CD14-positive monocyte (primary cell): ENCODE measurements around the gene THSD7A. TPM values are rescaled to one million over a fixed set of nuclear protein-coding genes. Genes with fewer than 3 reads are reported as not detected.

Source experiments
- DNase-seq, 3 donors: peaks; one replicate each; pipeline ENCODE4 v3.0.0-alpha.2; 2011 to 2022
- H2AFZ ChIP-seq: 2 replicates; pipeline ENCODE4 v1.6.0; 2012; ENCODE audit warnings: mild to moderate bottlenecking, low read depth, low read length, inconsistent platforms; ENCODE audit not compliant: insufficient read depth, poor library complexity, severe bottlenecking
- H3K27ac ChIP-seq, 2 donors: 1 replicate in 1 of 2; 2 replicates in 1 of 2; pipeline ENCODE4 v1.5.1; 2012 to 2013; ENCODE audit warnings: low read length in 2 of 2, control low read depth in 1 of 2, inconsistent platforms in 1 of 2, low read depth in 1 of 2, mild to moderate bottlenecking in 1 of 2
- H3K27me3 ChIP-seq, 2 donors: one replicate each; pipeline versions ENCODE4 v1.6.0 to v1.6.1; 2011 to 2013; ENCODE audit warnings: low read length in 2 of 2; ENCODE audit not compliant: control insufficient read depth in 2 of 2, insufficient read depth in 2 of 2
- H3K36me3 ChIP-seq, 2 donors: replicated peaks in 1 of 2; 1 replicate in 1 of 2; 2 replicates in 1 of 2; pipeline versions ENCODE4 v1.5.1 to v1.6.1; 2012 to 2013; ENCODE audit warnings: low read length in 2 of 2, control low read depth in 1 of 2, inconsistent platforms in 1 of 2, mild to moderate bottlenecking in 1 of 2; ENCODE audit not compliant: insufficient read depth in 2 of 2, control insufficient read depth in 1 of 2
- H3K4me1 ChIP-seq, 2 donors: 1 replicate in 1 of 2; 2 replicates in 1 of 2; pipeline versions ENCODE4 v1.5.1 to v1.6.1; 2012 to 2013; ENCODE audit warnings: low read length in 2 of 2, control low read depth in 1 of 2, inconsistent platforms in 1 of 2, mild to moderate bottlenecking in 1 of 2, moderate library complexity in 1 of 2; ENCODE audit not compliant: insufficient read depth in 2 of 2, control insufficient read depth in 1 of 2
- H3K4me2 ChIP-seq: replicated peaks from 2 replicates; pipeline ENCODE3; 2012; ENCODE audit warnings: low read length, moderate library complexity, mild to moderate bottlenecking; ENCODE audit not compliant: poor library complexity, severe bottlenecking; ENCODE audit errors: extremely low read depth
- H3K4me3 ChIP-seq, 3 experiments: fragments of 200-600 bp in 1 of 3; sonication (generic) in 1 of 3; replicated peaks in 1 of 3; 1 replicate in 2 of 3; 2 replicates in 1 of 3; pipeline ENCODE4 v1.5.1; 2011 to 2013; ENCODE audit warnings: low read length in 3 of 3, mild to moderate bottlenecking in 3 of 3, control low read depth in 2 of 3, low read depth in 2 of 3, inconsistent platforms in 1 of 3, moderate library complexity in 1 of 3
- H3K79me2 ChIP-seq: 2 replicates; pipeline ENCODE4 v1.6.0; 2012; ENCODE audit warnings: mild to moderate bottlenecking, control low read depth, inconsistent platforms, low read length, moderate library complexity; ENCODE audit not compliant: insufficient read depth
- H3K9ac ChIP-seq: 2 replicates; pipeline ENCODE4 v1.6.0; 2017; ENCODE audit warnings: low read length, mild to moderate bottlenecking; ENCODE audit not compliant: insufficient read depth, poor library complexity, severe bottlenecking
- H3K9me3 ChIP-seq, 2 donors: replicated peaks in 1 of 2; 1 replicate in 1 of 2; 2 replicates in 1 of 2; pipeline versions ENCODE4 v1.5.1 to v1.6.1; 2012 to 2013; ENCODE audit warnings: low read length in 2 of 2, control low read depth in 1 of 2; ENCODE audit not compliant: control insufficient read depth in 1 of 2, insufficient read depth in 1 of 2
- H4K20me1 ChIP-seq: 2 replicates; pipeline ENCODE4 v1.6.0; 2012; ENCODE audit warnings: mild to moderate bottlenecking, low read length, control low read depth, moderate library complexity; ENCODE audit not compliant: insufficient read depth
- H3K27ac Mint-ChIP-seq, 7 donors: one replicate each; pipeline ENCODE4 v1.8.0; 2020; ENCODE audit warnings: mild to moderate bottlenecking in 7 of 7, mixed read lengths in 7 of 7, moderate library complexity in 6 of 7, inconsistent platforms in 2 of 7
- H3K27me3 Mint-ChIP-seq, 3 donors: one replicate each; pipeline ENCODE4 v1.8.0; 2021 to 2022; ENCODE audit warnings: low read depth in 3 of 3, mild to moderate bottlenecking in 3 of 3, mixed read lengths in 3 of 3, moderate library complexity in 3 of 3, inconsistent platforms in 1 of 3
- H3K36me3 Mint-ChIP-seq, 2 donors: one replicate each; pipeline ENCODE4 v1.8.0; 2020; ENCODE audit warnings: mixed read lengths in 2 of 2, inconsistent platforms in 1 of 2, mild to moderate bottlenecking in 1 of 2
- H3K4me1 Mint-ChIP-seq: one replicate; pipeline ENCODE4 v1.8.0; 2020; ENCODE audit warnings: mild to moderate bottlenecking, mixed read lengths
- H3K4me3 Mint-ChIP-seq, 2 donors: one replicate each; pipeline ENCODE4 v1.8.0; 2020; ENCODE audit warnings: mild to moderate bottlenecking in 2 of 2, mixed read lengths in 2 of 2, moderate library complexity in 1 of 2
- H3K9me3 Mint-ChIP-seq, 7 donors: one replicate each; pipeline ENCODE4 v1.8.0; 2020 to 2022; ENCODE audit warnings: mixed read lengths in 7 of 7, mild to moderate bottlenecking in 6 of 7, moderate library complexity in 6 of 7, inconsistent platforms in 2 of 7
- WGBS: methylation state at CpG from one replicate; pipeline ENCODE4 v1.1.5; 2013; ENCODE audit warnings: missing lambda C conversion rate; ENCODE audit not compliant: insufficient coverage; 5-methylcytosine and 5-hydroxymethylcytosine counted together
- intact Hi-C, 2 donors: fragments of 100-400 bp; cut with micrococcal nuclease; formaldehyde crosslinking; loops; one replicate each; pipeline versions ENCODE4 v1.15.0 to v1.15.1; 2023
- polyA plus RNA-seq, 3 donors: library from polyadenylated mRNA; depleted of rRNA in 1 of 3; unstranded in 2 of 3; stranded (reverse) in 1 of 3; fragments of 300-500 nt in 2 of 3; fragments of >200 nt in 1 of 3; fragmentation: Illumina TruSeq in 2 of 3; gene quantifications; 1 replicate in 2 of 3; 2 replicates in 1 of 3; pipeline ENCODE4 v1.2.3, GENCODE V29; 2012 to 2021
- TF ChIP-seq, protein P1 (sequence below): fragments of 200-600 bp; IDR thresholded peaks from one replicate; pipeline ENCODE4 v1.8.0; 2022; ENCODE audit warnings: antibody characterized with exemption, mild to moderate bottlenecking

The THSD7A gene
- polyA plus RNA-seq, 3 donors: under 0.01 TPM; not detected in 2

DNA sequence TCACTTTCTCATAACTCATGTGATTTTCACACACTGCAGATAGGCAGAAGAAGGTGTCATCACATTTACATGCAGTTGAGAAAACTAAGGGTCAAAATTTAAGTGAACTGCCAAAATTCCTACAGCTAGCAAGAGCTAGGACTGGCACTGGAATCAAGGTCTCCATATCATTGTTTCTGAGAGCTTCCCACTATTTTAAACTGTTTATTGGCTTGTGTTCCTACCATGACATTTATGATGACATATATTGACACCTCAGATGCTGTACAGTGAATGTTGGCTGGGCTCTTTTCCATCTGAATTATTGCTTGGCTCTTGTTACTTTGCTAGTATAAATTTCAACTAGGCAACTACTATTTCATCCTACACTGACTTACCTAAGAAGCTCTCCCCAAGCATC is 2.0 kb downstream of the THSD7A start:
- Histone ChIP-seq H3K9me3 (no peaks in the 10 kb centered on the region), H3K27ac (no peak overlapping the region), H3K79me2 (no peaks in the 10 kb centered on the region), H3K4me2 (no peak overlapping the region), H3K36me3 (no peaks in the 10 kb centered on the region), H2AFZ (no peak overlapping the region), H3K9ac (no peak overlapping the region), H3K4me1 (peaks cover 6% of the 10 kb centered on the region in 2 donors), H3K4me3 (no peak overlapping the region), H3K27me3 (peaks cover 27 to 30% of the 10 kb centered on the region in 2 donors), H4K20me1 (no peaks in the 10 kb centered on the region)
- Mint-ChIP-seq H3K27me3 (peaks cover 19 to 33% (median 31%) of the 10 kb centered on the region in 3 donors), H3K36me3 (no peaks in the 10 kb centered on the region), H3K4me3 (no peak overlapping the region), H3K27ac (no peak overlapping the region), H3K9me3 (peaks cover 0 to 3% (median 0%) of the 10 kb centered on the region in 7 donors), H3K4me1 (peaks cover 19% of the 10 kb centered on the region)
- no peak for DNase-seq
- TF ChIP-seq, protein P1, sequence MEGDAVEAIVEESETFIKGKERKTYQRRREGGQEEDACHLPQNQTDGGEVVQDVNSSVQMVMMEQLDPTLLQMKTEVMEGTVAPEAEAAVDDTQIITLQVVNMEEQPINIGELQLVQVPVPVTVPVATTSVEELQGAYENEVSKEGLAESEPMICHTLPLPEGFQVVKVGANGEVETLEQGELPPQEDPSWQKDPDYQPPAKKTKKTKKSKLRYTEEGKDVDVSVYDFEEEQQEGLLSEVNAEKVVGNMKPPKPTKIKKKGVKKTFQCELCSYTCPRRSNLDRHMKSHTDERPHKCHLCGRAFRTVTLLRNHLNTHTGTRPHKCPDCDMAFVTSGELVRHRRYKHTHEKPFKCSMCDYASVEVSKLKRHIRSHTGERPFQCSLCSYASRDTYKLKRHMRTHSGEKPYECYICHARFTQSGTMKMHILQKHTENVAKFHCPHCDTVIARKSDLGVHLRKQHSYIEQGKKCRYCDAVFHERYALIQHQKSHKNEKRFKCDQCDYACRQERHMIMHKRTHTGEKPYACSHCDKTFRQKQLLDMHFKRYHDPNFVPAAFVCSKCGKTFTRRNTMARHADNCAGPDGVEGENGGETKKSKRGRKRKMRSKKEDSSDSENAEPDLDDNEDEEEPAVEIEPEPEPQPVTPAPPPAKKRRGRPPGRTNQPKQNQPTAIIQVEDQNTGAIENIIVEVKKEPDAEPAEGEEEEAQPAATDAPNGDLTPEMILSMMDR: no peak
- intact Hi-C loops: no loop called here

- Histone ChIP-seq H3K4me2 (no peak overlapping the region), H3K36me3 (no peaks in the 10 kb centered on the region), H3K27ac (no peak overlapping the region), H2AFZ (no peak overlapping the region), H3K79me2 (no peaks in the 10 kb centered on the region), H3K9me3 (peaks cover 0 to 6% of the 10 kb centered on the region in 2 donors), H3K4me1 (no peaks in the 10 kb centered on the region), H4K20me1 (no peaks in the 10 kb centered on the region), H3K27me3 (no peaks in the 10 kb centered on the region), H3K9ac (no peak overlapping the region), H3K4me3 (no peak overlapping the region)
- intact Hi-C loops: no loop called here
- no peaks in the 10 kb centered on the region for H3K4me1 Mint-ChIP-seq
- no peak for DNase-seq
- H3K4me3 Mint-ChIP-seq: no peak overlapping the region
- 96% methylated on average over 4 of the region's 11 CpGs for WGBS
- H3K9me3 Mint-ChIP-seq: peaks cover 0 to 6% (median 4%) of the 10 kb centered on the region in 7 donors
- TF ChIP-seq, protein P1: no peak
- H3K27me3 Mint-ChIP-seq: no peaks in the 10 kb centered on the region
- no peak overlapping the region for H3K27ac Mint-ChIP-seq
- no peaks in the 10 kb centered on the region for H3K36me3 Mint-ChIP-seq
Measured at GRCh38 chr7:11819947-11820346, 12.1 kb downstream of the THSD7A start.
